SK-N-MC (cell line): Measurements from ENCODE around the gene SOX10.

ENCODE experiments used
- EZH2 ChIP-seq: fragments of 200-600 bp; sonication (generic); IDR thresholded peaks from one replicate; pipeline ENCODE4 v1.6.1; 2017; ENCODE audit warnings: antibody characterized with exemption
- POLR2AphosphoS5 ChIP-seq: IDR thresholded peaks from 2 replicates; pipeline ENCODE4 v1.6.1; 2012; ENCODE audit warnings: mild to moderate bottlenecking, low read depth, low read length, borderline replicate concordance

DNA sequence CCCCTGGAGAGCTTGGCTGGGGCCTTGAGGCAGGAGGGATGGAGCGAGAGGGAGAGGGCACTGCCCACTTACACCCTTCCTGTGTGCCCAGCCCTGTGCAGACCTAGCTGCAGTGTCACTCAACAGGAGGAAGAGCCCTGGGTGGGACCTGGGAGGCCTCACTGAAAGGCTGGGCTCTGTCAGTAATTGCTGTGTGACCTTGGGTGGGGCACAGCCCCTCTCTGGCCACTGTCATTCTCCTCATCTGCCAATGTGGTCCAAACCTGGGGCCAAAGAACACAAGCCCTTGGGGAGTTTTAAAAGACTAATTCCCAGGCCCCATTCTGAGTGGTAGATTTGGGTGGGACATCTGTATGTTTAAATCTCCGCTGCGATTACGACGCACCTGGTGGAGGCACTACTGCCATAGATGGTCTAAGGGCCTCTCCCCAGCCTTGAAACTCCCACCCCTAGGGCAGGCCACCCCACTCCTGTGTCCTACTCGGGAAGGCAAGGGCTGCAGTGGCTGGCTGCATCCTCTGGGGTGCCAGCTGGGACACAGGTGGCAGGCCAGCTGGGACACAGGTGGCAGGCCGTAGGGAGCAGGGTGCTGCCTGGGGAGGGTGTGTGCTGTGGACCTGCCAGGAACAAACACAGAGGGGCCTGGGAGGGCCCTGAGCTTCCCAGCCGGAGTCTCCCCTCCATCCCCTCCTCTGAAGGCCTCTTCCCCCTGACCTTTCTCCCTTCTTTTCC, 12.3 kb upstream of the SOX10 start:
- TF ChIP-seq EZH2 (no peak), POLR2AphosphoS5 (no peak)
